Measurements from ENCODE around the gene PRAMEF5.
"Not testable (repeated sequence)": the region's sequence is repeated elsewhere in the genome, so short reads cannot be mapped to it uniquely, and the experiment has no call there.

Gene PRAMEF5

GRCh38 chr1:13253898-13254297 lies at the start of gene PRAMEF5:
Gene PRAMEF5 (plus strand): TSS chr1:13254198. CDS start chr1:13259269, 5,071 bp downstream.
- not testable (repeated sequence) for H3K9me3 ChIP-seq (ENCODE audit: low read length); H3K27ac ChIP-seq (ENCODE audit: low read depth, low read length); H3K4me1 ChIP-seq (ENCODE audit: insufficient read depth, low read length); H3K9ac ChIP-seq (ENCODE audit: low read length); H3K4me3 ChIP-seq (ENCODE audit: low read depth in 1 of 2, low read length in 2 of 2); H3K27me3 ChIP-seq (ENCODE audit: control insufficient read depth in 1 of 2, insufficient read depth in 2 of 2, low read length in 2 of 2); H3K36me3 ChIP-seq (ENCODE audit: insufficient read depth, low read length)

DNA sequence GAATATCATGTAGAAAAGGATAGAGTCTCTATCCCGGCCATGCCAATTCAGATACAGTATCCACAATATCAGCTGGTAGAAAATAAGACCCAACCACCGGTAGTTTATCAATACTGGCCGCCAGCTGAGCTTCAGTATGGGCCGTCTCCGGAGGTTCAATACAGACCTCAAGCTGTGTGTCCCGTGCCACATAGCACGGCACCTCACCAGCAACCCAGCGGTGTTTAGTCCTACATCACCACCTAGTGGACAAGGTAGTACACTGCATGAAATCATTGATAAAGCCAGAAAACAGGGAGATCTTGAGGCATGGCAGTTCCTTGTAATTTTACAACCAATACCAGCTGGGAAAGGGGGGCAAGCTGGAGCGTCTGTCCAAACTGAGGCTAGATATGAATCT lies 45.3 kb upstream of the PRAMEF5 start:
- H3K9ac ChIP-seq (ENCODE audit: low read length); H3K9me3 ChIP-seq (ENCODE audit: low read length); H3K27ac ChIP-seq (ENCODE audit: low read depth, low read length); H3K36me3 ChIP-seq (ENCODE audit: insufficient read depth, low read length); H3K4me3 ChIP-seq (ENCODE audit: low read depth in 1 of 2, low read length in 2 of 2); H3K4me1 ChIP-seq (ENCODE audit: insufficient read depth, low read length); H3K27me3 ChIP-seq (ENCODE audit: control insufficient read depth in 1 of 2, insufficient read depth in 2 of 2, low read length in 2 of 2): not testable (repeated sequence)

- H3K4me1 ChIP-seq (ENCODE audit: insufficient read depth, low read length); H3K36me3 ChIP-seq (ENCODE audit: insufficient read depth, low read length); H3K27me3 ChIP-seq (ENCODE audit: control insufficient read depth in 1 of 2, insufficient read depth in 2 of 2, low read length in 2 of 2); H3K9ac ChIP-seq (ENCODE audit: low read length); H3K27ac ChIP-seq (ENCODE audit: low read depth, low read length); H3K9me3 ChIP-seq (ENCODE audit: low read length); H3K4me3 ChIP-seq (ENCODE audit: low read depth in 1 of 2, low read length in 2 of 2): not testable (repeated sequence)
Observed at GRCh38 chr1:13216619-13217018, 37.4 kb upstream of the PRAMEF5 start.

DNA sequence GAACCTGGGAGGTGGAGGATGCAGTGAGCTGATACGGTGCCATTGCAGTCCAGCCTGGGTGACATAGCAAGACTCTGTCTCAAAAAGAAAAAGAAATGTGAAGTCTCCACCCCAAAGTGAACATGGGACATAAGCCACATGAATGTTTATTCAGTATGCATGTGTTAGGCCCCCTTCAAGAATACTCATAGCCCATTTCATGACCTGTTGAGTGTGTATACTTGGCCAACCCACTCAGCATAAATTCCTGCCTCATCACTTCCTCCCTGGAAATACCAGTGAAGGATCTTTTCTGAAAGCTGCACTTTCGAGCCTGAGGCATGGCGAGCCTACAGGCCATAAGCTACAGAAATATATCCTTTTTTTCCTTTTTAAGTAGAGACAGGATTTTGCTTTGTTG lies 34.8 kb upstream of the PRAMEF5 start:
- H3K36me3 ChIP-seq (ENCODE audit: insufficient read depth, low read length); H3K9ac ChIP-seq (ENCODE audit: low read length); H3K4me1 ChIP-seq (ENCODE audit: insufficient read depth, low read length); H3K27me3 ChIP-seq (ENCODE audit: control insufficient read depth in 1 of 2, insufficient read depth in 2 of 2, low read length in 2 of 2); H3K27ac ChIP-seq (ENCODE audit: low read depth, low read length); H3K9me3 ChIP-seq (ENCODE audit: low read length); H3K4me3 ChIP-seq (ENCODE audit: low read depth in 1 of 2, low read length in 2 of 2): not testable (repeated sequence)

GRCh38 chr1:13222788-13223187 lies 31.2 kb upstream of the PRAMEF5 start:
- H3K36me3 ChIP-seq (ENCODE audit: insufficient read depth, low read length); H3K27ac ChIP-seq (ENCODE audit: low read depth, low read length); H3K27me3 ChIP-seq (ENCODE audit: control insufficient read depth in 1 of 2, insufficient read depth in 2 of 2, low read length in 2 of 2); H3K4me1 ChIP-seq (ENCODE audit: insufficient read depth, low read length); H3K9me3 ChIP-seq (ENCODE audit: low read length); H3K4me3 ChIP-seq (ENCODE audit: low read depth in 1 of 2, low read length in 2 of 2); H3K9ac ChIP-seq (ENCODE audit: low read length): not testable (repeated sequence)

- Histone ChIP-seq H3K27ac (ENCODE audit: low read depth, low read length) (no peak overlapping the region), H3K4me1 (ENCODE audit: insufficient read depth, low read length) (no peaks in the 10 kb centered on the region), H3K9me3 (ENCODE audit: low read length) (no peaks in the 10 kb centered on the region), H3K9ac (ENCODE audit: low read length) (no peak overlapping the region), H3K36me3 (ENCODE audit: insufficient read depth, low read length) (no peaks in the 10 kb centered on the region), H3K27me3 (ENCODE audit: control insufficient read depth in 1 of 2, insufficient read depth in 2 of 2, low read length in 2 of 2) (no peaks in the 10 kb centered on the region), H3K4me3 (ENCODE audit: low read depth in 1 of 2, low read length in 2 of 2) (no peak overlapping the region)
Observed at GRCh38 chr1:13224480-13225060, 29.4 kb upstream of the PRAMEF5 start.

DNA sequence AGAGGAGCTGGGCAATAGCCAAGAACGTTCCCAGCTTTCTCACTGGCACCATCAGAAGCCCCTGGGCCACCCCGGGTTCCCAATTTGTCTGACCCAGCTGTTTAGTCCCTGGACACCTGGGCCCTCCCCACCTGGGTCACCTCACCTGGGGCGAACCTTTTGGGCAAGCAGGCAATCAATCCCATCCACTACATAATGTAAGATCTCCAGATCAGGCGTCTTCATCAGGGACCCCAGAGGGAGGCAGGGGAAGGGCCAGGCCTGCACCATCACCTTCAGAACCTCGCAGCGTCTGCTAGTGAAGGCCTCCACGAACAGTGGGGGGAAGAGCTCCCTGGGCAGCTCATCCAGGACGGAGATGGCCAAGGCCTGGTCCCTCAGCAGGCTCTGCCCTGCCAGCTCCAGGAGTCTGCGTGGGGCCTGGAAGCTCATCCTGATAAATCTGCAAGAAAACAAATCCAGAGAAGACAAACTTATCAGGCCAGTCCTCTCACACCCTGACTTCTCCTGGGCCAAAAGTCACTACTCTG lies 28.3 kb upstream of the PRAMEF5 start, which contains the start of gene PRAMEF18:
TSS of gene PRAMEF18 (minus strand) at position 480 of the 530 bp plus-strand sequence. CDS start at position 432, 48 bp downstream.
- H3K27me3 ChIP-seq (ENCODE audit: control insufficient read depth in 1 of 2, insufficient read depth in 2 of 2, low read length in 2 of 2); H3K27ac ChIP-seq (ENCODE audit: low read depth, low read length); H3K4me1 ChIP-seq (ENCODE audit: insufficient read depth, low read length); H3K36me3 ChIP-seq (ENCODE audit: insufficient read depth, low read length); H3K9me3 ChIP-seq (ENCODE audit: low read length); H3K9ac ChIP-seq (ENCODE audit: low read length); H3K4me3 ChIP-seq (ENCODE audit: low read depth in 1 of 2, low read length in 2 of 2): not testable (repeated sequence)

GRCh38 chr1:13227271-13228055 lies 26.5 kb upstream of the PRAMEF5 start:
- H3K27ac ChIP-seq (ENCODE audit: low read depth, low read length); H3K4me3 ChIP-seq (ENCODE audit: low read depth in 1 of 2, low read length in 2 of 2); H3K9me3 ChIP-seq (ENCODE audit: low read length); H3K4me1 ChIP-seq (ENCODE audit: insufficient read depth, low read length); H3K9ac ChIP-seq (ENCODE audit: low read length); H3K27me3 ChIP-seq (ENCODE audit: control insufficient read depth in 1 of 2, insufficient read depth in 2 of 2, low read length in 2 of 2); H3K36me3 ChIP-seq (ENCODE audit: insufficient read depth, low read length): not testable (repeated sequence)

GRCh38 chr1:13228343-13228781 lies 25.6 kb upstream of the PRAMEF5 start:
- Histone ChIP-seq H3K9ac (ENCODE audit: low read length) (no peak overlapping the region), H3K4me1 (ENCODE audit: insufficient read depth, low read length) (no peaks in the 10 kb centered on the region), H3K9me3 (ENCODE audit: low read length) (no peaks in the 10 kb centered on the region), H3K27ac (ENCODE audit: low read depth, low read length) (no peak overlapping the region), H3K4me3 (ENCODE audit: low read depth in 1 of 2, low read length in 2 of 2) (no peak overlapping the region), H3K27me3 (ENCODE audit: control insufficient read depth in 1 of 2, insufficient read depth in 2 of 2, low read length in 2 of 2) (no peaks in the 10 kb centered on the region), H3K36me3 (ENCODE audit: insufficient read depth, low read length) (no peaks in the 10 kb centered on the region)

GRCh38 chr1:13230096-13230495 lies 23.9 kb upstream of the PRAMEF5 start:
- not testable (repeated sequence) for H3K4me3 ChIP-seq (ENCODE audit: low read depth in 1 of 2, low read length in 2 of 2); H3K27ac ChIP-seq (ENCODE audit: low read depth, low read length); H3K4me1 ChIP-seq (ENCODE audit: insufficient read depth, low read length); H3K9ac ChIP-seq (ENCODE audit: low read length); H3K36me3 ChIP-seq (ENCODE audit: insufficient read depth, low read length); H3K27me3 ChIP-seq (ENCODE audit: control insufficient read depth in 1 of 2, insufficient read depth in 2 of 2, low read length in 2 of 2); H3K9me3 ChIP-seq (ENCODE audit: low read length)

DNA sequence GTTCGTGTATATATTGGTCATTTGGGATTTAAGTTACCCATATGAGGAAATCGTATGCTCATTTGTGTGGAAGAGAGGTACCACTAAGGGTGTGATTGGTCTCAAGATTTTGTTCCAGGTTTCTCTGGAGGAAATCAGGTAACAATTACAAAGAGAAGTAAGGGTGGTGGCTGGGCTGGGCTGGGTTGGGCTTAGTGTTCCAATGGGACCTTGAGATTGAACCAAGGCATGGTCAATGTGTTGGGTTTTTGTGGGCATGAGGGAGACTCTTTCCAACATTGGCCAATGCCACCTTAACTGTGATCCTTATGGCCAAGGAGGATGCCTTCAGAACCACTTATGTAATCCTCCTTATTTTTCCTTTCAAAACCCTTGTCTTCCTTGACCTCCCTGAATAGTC lies 23.4 kb upstream of the PRAMEF5 start:
- not testable (repeated sequence) for H3K27ac ChIP-seq (ENCODE audit: low read depth, low read length); H3K36me3 ChIP-seq (ENCODE audit: insufficient read depth, low read length); H3K9ac ChIP-seq (ENCODE audit: low read length); H3K4me3 ChIP-seq (ENCODE audit: low read depth in 1 of 2, low read length in 2 of 2); H3K9me3 ChIP-seq (ENCODE audit: low read length); H3K27me3 ChIP-seq (ENCODE audit: control insufficient read depth in 1 of 2, insufficient read depth in 2 of 2, low read length in 2 of 2); H3K4me1 ChIP-seq (ENCODE audit: insufficient read depth, low read length)
